Measurements from ENCODE around the gene MYRFL.

GRCh38 chr12:70006619-70006973 is 181.6 kb downstream of the MYRFL start:
- TF ChIP-seq KDM1A (IDR thresholded peaks at IDR 0.05; ENCODE audit: borderline replicate concordance, low read length) (no peak), POU5F1 (IDR thresholded peaks at IDR 0.05; ENCODE audit: low read depth, low read length) (no peak), EP300 (IDR thresholded peaks at IDR 0.05; ENCODE audit: borderline replicate concordance in 1 of 2, low read depth in 2 of 2, low read length in 2 of 2) (no peak), POLR2A (IDR thresholded peaks at IDR 0.05; ENCODE audit: control extremely low read depth in 1 of 2, low read depth in 2 of 2, low read length in 2 of 2) (no peak), POLR2AphosphoS5 (IDR thresholded peaks at IDR 0.05; ENCODE audit: low read depth, low read length) (no peak), GABPA (IDR thresholded peaks at IDR 0.05; ENCODE audit: borderline replicate concordance, insufficient read depth, low read length) (no peak), YY1 (IDR thresholded peaks at IDR 0.05; ENCODE audit: low read depth, low read length) (no peak), TAF1 (IDR thresholded peaks at IDR 0.05; ENCODE audit: low read depth, low read length) (no peak), SIN3A (conservative IDR thresholded peaks at IDR 0.05 in 1 of 2, IDR thresholded peaks at IDR 0.05 in 1 of 2; ENCODE audit: low read depth in 1 of 2, low read length in 2 of 2) (no peak), USF2 (IDR thresholded peaks at IDR 0.05; ENCODE audit: low read length) (no peak), CHD7 (IDR thresholded peaks at IDR 0.05; ENCODE audit: insufficient replicate concordance, low read length) (no peak), RAD21 (IDR thresholded peaks at IDR 0.05 in 1 of 2, conservative IDR thresholded peaks at IDR 0.05 in 1 of 2; ENCODE audit: low read depth in 2 of 2, low read length in 2 of 2) (no peak), SRF (IDR thresholded peaks at IDR 0.05; ENCODE audit: low read depth, low read length) (no peak)
- TF ChIP-seq, protein P1, sequence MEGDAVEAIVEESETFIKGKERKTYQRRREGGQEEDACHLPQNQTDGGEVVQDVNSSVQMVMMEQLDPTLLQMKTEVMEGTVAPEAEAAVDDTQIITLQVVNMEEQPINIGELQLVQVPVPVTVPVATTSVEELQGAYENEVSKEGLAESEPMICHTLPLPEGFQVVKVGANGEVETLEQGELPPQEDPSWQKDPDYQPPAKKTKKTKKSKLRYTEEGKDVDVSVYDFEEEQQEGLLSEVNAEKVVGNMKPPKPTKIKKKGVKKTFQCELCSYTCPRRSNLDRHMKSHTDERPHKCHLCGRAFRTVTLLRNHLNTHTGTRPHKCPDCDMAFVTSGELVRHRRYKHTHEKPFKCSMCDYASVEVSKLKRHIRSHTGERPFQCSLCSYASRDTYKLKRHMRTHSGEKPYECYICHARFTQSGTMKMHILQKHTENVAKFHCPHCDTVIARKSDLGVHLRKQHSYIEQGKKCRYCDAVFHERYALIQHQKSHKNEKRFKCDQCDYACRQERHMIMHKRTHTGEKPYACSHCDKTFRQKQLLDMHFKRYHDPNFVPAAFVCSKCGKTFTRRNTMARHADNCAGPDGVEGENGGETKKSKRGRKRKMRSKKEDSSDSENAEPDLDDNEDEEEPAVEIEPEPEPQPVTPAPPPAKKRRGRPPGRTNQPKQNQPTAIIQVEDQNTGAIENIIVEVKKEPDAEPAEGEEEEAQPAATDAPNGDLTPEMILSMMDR (IDR thresholded peaks at IDR 0.05; ENCODE audit: control extremely low read depth in 1 of 3, insufficient read depth in 1 of 3, low read depth in 1 of 3, low read length in 3 of 3) = no peak
